NCI-H187 treated with DMSO at 0.1 percent for 48 hours (cell line): Measurements from ENCODE around the gene NUTM2D.
"Not testable (repeated sequence)": the region's sequence is repeated elsewhere in the genome, so short reads cannot be mapped to it uniquely, and the experiment has no call there.

Experiments
- DNase-seq: peaks from one replicate; lab custom pipeline; 2025; lab: John Stamatoyannopoulos, UW

The NUTM2D gene, protein sequence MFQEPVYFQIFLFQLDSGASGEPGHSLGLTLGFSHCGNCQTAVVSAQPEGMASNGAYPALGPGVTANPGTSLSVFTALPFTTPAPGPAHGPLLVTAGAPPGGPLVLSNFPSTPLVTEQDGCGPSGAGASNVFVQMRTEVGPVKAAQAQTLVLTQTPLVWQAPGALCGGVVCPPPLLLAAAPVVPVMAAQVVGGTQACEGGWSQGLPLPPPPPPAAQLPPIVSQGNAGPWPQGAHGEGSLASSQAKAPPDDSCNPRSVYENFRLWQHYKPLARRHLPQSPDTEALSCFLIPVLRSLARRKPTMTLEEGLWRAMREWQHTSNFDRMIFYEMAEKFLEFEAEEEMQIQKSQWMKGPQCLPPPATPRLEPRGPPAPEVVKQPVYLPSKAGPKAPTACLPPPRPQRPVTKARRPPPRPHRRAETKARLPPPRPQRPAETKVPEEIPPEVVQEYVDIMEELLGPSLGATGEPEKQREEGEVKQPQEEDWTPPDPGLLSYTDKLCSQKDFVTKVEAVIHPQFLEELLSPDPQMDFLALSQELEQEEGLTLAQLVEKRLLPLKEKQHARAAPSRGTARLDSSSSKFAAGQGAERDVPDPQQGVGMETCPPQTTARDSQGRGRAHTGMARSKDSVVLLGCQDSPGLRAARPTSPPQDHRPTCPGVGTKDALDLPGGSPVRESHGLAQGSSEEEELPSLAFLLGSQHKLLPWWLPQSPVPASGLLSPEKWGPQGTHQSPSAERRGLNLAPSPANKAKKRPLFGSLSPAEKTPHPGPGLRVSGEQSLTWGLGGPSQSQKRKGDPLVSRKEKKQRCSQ

DNA sequence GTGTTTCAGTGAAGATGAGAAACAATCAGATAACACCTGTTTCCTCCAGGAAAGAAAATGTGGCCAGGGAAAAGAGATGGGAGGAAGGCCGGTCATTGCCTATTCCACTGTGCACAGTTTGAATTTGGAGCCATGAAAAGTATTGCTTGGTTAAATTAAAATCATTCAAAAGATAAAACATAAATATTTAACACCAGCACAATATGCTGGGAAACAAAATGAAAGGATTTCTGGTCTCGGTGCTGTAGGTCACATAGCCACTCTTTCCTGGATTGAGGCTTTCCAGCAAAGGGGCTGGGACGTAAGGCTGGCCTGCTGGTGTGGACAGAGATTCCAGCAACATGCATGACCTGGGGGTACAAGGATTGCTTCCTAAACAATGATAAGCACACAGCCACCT, at the start of gene NUTM2D:
Gene NUTM2D, plus strand, starts transcription at position 301 of the 400 bp plus-strand sequence. CDS start 522 bp downstream, outside the sequence.
- not testable (repeated sequence) for DNase-seq

DNA sequence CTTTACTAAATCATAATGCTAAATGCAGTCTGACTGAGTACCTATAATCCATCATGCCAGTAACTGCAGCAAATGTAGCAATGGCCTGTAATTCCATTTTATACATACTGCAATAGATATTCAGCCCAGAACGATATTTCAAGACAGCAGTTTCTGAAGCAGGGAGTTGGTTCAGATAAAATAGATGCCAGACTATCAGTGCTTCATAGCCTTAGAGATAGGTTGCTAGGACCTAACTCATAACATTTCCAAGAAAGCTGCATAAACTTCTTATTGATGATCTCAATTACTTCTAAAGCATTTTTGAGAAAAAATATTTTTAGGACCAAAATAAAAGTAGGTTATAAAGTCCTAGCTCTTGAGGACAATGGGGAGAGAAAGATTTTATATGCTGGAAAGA, 48.8 kb upstream of the NUTM2D start:
- DNase-seq, result not testable (repeated sequence)

DNA sequence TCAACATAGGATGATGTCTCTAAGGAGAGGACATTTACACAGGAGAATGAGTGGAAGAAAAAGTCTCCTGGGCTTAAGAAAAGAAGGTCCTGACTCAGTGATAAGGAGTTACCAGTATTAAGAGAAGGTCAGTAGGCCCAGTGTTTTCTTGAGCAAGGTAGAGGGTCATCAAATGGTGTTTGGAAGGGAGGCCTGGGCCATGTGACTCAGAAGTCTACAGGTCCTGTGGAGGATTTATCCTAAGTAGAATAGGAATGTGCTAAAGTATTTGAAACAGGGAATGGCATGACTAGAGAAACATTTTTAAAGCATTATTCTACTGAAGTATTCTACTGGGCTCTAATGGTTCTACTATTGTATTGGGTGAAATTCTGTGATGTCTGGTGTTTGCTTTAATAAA, 47.9 kb upstream of the NUTM2D start:
- not testable (repeated sequence) for DNase-seq

DNA sequence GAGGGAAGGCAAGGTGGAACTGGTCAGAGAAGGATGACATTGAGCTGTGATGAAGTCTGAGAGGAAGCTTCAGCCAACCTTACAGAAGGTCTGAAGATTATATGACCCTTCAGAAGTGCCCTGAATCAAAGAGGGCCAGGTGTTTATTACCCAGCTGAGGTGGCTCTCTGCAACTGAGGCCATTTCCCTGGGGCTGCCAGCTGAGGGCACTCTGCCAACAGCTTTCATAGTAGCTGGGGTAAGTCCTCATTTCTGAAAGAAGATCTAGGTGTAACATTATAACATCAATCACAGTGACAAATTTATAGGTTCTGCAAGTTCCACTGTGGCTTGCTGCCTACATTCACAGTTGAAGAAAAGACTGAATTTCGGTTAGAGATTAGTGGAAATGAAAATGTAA, 46.0 kb upstream of the NUTM2D start:
- DNase-seq, result not testable (repeated sequence)

DNA sequence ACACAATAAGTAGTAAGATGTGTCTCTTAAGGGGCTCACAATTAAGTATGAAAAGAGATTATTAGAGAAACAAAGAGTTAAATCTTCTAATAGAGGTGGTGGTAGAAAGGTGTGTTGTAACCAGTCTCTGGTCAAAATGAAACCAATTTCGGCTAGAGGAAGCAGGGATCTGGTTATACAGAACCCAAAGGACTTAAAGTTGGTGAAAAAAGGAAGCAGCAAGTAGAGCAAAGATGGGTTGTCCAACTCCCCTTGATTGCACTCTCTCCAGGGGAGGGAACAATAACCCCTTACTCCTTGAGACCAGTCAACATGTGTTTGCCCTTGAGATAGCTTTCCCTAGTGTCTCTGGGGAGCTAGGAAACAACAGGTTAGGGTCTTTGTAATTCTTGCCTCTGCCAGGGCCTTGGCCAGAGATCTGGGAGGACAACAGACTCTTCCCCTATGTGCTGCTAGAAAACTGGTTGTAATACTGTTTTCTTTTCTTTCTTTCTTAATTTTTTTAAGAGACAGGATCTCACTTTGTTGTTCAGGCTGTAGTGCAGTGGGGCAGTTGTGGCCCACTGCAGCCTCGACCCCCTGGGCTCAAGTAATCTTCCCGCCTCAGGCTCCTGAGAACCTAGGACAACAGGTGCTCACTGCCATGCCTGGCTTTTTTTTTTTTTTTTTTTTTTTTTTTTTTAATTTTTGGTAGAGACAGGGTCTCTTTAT, 43.7 kb upstream of the NUTM2D start:
- not testable (repeated sequence) for DNase-seq

DNA sequence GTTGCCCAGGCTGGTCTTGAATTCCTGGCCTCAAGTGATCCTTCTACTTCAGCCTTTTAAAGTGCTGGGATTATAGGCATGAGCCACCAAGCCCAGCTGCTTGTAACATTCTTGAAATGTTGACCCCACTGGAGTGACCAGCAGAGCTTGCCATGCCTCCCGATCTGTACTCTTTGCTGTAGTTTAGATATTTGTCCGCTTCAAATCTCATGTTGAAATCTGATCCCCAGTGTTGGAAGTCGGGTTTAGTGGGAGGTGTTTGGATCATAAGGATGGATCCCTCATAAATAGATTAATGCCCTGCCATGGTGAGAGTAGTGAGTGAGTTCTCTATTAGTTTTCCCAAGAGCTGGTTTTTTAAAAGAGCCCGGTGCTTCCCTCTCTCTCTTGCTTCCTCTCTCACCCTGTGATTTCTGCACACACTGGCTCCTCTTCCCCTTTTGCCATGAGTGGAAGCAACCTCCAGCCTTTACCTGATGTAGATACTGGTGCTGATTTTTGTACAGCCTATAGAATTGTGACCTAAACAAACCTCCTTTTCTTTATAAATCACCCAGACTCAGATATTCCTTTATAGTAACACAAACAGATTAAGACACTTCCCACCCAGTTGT, 43.1 kb upstream of the NUTM2D start:
- DNase-seq, result not testable (repeated sequence)

DNA sequence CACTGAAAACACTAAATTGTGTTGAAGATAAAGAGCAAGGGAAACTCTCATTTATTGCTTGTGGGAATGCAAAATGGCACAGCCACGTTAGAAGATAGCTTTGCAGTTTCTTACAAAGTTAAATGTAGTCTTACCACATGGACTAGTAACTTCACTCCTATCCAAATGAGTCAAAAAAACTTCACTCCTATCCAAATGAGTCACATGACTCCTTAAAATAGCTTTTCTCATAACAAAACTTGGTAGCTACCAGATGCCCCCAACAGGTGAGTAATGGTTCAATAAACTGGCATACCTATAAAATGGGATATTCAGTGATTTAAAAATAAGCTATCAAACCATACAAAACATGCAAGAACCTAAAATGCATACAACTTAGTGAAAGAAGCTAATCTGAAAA, 36.0 kb upstream of the NUTM2D start:
- DNase-seq, result not testable (repeated sequence)

DNA sequence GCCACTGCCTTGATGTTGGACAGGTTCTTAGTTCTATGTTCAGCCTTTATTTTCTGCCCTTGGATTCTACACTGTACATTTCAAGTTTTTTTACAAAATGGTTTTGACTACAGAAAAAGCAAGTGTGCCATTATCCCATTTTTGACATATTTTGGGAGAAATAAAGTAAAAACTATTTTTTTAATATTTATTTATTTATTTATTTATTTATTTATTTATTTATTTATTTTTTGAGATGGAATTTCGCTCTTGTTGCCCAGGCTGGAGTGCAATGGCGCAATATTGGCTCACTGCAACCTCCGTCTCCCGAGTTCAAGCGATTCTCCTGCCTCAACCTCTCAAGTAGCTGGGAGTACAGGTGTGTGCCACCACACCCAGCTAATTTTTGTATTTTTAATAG, 33.0 kb upstream of the NUTM2D start:
- not testable (repeated sequence) for DNase-seq

DNA sequence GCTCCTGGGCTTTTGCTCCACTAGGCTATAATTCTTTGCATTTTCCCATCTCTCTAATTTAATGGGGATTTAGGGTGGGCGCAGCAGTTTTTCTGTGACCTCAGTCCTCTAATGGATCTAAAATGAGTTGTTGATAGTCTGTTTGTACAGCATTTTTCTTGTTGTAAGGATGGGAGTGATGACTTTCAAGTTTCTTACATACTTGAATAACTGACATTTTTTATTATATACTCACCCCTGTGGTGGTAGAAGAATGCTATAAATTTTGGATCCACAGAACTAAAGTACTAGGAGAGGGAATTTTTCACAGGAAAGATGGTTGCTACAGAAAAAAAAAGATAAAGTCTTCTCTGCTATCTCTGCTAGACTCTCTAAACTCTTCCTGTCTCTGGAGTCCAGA, 29.6 kb upstream of the NUTM2D start:
- not testable (repeated sequence) for DNase-seq

DNA sequence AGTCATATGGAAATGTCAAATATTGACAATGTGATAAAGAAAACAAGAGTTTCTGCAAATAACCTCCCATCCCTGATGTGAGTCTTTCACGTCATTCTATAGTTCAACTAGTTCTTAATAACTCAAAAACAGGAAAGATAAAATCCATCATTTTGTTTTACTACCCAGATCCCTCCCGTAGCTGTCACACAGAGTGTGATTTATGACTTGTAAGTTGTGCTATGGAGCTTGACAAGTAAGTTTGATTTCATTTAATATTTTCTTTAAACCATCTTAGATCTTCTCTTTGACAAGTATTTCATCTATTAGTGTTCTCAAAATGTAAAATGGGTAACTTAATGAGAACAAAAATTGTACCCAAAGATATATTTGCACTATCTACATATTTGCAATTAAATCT, 28.4 kb upstream of the NUTM2D start:
- not testable (repeated sequence) for DNase-seq

DNA sequence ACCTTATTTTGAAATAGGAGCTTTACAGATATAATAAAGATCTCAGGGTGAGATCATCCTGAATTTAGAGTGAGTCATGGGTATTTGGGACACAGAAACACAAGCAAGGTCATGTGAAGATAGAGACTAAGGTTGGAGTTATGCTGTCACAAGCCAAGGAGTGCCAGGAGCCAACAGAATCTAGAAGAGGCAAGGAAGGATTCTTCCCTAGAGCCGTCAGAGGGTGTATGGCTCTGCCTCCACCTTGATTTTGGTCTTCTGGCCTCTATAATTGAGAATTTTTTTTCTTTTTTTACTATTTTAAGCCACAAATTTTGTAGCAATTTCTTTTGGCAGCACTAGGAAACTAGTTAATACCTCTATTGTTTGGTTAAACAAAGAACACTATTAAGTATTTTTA, 24.9 kb upstream of the NUTM2D start:
- DNase-seq, result not testable (repeated sequence)

DNA sequence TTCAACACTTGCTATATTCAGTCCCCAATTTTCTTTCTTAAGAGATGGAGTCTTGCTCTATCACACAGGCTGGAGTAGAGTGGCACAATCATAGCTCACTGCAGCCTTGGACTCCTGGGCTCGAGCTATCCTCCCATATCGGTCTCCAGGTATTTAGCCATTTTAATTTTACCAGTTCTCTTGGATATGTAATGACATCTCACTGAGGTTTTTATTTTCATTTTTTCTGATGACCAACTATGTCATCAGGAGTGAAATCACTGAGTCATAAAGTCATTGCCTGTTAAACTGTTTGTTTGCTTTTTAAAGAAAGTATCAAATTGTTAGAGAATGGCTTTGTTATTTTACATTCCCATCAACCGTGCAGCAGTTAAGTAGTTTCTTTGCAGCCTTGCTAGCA, 17.1 kb upstream of the NUTM2D start:
- DNase-seq, result not testable (repeated sequence)

DNA sequence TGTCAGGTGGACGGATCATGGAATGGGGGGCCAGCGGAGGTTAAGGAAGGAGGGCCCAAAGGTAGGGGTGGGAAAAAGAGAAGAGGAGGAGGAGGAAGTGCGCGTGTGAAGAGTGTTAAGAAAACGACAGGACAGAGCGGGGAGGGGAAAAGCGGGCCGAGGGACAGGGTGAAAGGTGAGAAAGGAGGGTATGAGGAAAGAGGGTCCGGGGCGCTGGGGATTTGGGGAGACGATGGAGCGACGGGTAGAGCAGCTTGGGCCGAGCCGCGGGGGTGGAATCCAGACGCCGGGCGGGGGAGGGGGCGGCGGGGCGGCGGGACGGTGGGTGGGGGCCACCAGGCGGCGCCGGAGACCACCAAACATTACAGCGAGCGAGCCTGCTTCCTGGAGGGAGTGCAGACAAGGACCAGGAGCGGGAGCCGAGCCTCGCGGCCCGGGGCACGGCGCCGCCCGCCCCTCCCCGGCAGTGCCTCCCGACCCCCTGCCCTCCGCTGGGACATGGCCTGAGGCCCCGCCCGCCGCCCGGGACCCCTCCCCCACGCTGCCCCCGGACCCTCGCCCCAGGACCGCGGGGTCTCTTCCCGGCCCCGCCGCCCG, 15.9 kb upstream of the NUTM2D start:
- DNase-seq, result not testable (repeated sequence)

DNA sequence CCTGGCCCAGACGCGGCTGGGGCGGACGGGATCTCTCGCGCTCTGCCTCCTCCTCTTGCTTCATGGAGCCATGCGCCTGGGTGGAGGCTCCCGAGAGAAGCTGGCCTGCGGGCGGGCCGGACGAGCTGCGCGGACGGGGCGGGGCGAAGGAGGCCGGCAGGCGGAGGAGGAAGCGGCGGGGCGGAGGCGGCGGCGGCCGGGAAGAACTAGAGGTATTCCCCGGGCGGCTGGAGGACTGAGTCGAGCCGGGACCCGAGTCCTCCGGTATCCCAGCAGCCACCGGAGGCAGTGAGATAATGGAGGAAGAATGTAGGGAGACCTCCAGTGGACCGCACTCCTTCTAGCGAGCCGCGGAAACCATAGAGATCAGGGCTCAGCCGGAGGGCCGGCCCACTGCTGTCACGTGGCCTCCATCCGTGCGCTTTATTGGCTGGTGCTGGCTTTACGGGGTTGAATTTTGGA, 15.3 kb upstream of the NUTM2D start:
- peak; percentile 79 for DNase-seq

DNA sequence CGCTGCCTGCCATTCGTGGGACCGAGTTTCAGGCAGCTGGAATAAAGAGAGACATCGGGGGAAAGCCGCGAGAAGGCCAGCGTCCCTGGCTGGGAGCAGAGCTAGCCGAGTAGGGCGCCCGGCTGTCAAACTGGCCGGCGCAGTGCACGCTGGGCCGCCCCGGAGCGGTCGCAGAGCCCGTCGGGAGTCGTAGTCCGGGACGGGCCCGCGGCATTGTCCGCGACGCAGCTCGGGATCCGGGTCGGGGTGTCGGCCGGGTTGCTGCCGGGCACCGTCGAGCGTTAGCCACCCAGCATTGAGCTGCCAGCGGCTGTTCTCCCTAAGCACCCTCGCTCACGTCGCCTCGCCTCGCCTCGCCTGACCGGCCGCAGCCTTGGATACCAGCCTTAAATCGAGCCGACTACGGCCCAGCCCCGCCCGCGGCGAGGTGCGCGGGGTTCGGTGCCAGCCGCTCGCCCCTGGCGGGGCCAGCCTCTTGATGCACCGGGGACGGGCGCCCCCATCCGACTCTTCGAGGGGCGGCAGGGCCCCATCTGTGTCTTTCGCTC, 14.8 kb upstream of the NUTM2D start:
- DNase-seq, result not testable (repeated sequence)

DNA sequence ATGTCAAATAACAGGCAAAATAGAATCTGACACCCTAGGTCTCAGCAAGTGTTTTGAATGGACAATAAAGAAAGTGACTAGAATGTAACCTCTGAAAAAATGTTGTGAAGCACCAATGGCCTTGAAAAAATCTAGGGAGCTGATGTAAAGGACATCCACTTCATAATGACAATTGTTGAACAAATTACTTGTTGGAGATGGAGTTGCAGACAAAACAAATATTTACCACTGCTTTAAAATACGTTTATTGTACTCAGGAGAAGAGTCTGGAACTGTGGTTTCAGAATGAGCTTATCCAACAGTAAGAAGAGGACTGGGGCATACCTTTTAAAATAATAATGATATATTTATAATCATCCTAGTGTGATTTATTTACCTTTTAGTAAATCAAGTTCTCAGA, 11.8 kb upstream of the NUTM2D start:
- DNase-seq, result not testable (repeated sequence)

DNA sequence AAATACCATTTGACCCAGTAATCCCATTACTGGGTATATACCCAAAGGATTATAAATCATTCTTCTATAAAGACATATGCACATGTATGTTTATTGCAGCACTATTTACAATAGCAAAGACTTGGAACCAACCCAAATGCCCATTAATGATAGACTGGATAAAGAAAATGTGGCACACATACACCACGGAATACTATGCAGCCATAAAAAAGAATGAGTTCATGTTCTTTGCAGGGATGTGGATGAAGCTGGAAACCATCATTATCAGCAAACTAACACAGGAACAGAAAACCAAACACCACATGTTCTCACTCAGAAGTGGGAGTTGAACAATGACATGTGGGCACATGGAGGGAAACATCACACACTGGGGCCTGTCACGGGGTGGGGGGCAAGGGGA, 7.4 kb upstream of the NUTM2D start:
- not testable (repeated sequence) for DNase-seq

DNA sequence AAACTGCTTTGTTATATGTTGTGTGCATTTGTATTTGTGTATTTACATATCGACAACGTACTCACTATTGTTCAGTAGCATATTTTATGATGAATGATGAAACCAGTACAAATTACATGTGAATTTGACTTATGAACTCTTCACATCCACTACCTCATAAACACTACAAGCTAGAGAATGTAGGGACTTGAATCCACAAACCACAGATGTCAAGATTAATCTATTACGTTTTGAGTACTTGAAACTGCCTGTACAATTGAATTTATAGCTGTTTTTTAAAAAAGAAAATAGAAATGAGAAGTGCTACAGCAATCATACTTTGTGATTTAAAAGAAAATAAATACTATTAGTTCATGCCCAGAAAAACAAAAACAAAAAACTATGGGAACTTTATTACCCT, 4.7 kb upstream of the NUTM2D start:
- DNase-seq, result not testable (repeated sequence)

DNA sequence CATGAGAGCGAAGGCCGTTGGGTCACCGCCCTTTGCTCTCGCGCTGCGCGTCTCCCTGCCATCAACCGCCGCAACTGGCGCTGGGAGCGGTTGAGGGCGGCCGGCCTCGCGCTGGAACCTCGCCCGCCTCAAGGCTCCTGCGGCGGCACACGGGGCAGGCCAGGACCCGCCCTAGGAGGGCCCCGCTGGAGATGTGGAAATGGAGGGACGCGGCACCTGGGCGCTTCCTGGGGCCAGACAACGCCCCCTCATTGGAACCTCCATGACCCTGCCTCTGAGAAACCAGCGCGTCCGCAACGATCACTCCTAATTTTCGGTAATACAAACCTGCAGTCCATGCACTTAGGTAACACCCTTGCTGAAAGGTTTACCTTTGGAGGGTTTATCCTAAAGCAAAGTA, 2.4 kb upstream of the NUTM2D start:
- not testable (repeated sequence) for DNase-seq

DNA sequence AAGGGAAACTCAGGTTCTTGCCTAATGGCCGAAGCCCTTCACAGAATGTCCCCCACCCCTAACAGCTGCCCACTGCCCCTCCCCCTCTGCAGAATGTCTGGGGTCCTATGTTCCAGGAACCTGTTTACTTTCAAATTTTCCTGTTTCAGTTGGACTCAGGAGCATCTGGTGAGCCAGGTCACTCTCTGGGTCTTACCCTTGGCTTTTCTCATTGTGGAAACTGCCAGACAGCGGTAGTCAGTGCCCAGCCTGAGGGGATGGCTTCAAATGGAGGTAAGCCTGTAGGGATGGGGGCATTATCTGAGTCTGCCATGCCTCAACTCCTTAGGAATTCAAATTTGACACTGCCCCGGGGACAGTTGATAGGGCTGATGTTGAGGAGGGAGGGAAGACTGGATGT, 615 bp downstream of the NUTM2D start:
- DNase-seq, result not testable (repeated sequence)

DNA sequence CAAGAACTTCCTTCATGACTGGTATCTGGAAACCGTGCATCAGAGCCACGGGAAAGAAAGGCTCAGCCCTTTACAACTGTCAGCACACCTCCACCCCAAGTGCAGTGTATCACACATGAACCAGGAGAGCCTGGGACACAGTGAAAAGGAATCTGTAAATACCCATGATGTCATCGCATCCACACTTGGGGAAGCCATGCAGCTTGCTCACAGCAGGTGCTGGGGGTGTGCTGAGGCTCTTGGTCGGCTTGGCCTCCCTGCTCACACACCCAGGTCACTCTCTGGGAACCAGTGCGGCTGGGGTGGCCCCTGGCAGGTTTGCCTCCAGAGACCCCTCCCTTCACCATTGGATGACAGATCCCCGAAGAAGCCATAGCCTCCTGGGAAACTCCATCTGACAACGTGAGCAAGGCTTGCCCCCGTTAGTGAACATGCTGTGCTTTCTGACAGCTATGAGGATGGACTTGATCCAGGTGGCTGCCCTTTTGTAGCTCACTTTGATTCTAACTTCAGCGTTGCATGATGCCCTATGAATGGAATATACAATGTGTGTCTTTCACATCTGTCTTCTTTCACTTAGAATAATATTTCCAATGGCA, 12.1 kb downstream of the NUTM2D start:
- DNase-seq, result not testable (repeated sequence)
